Caco-2 (cell line): ENCODE measurements around the gene TNFAIP1. TPM values are rescaled to one million over a fixed set of nuclear protein-coding genes. Genes with fewer than 3 reads are reported as not detected.

Experiments used
- BruUV-seq: library from RNA; stranded (reverse); fragments of 400-500 nt; replicated peaks from 2 replicates; lab custom pipeline; 2021; lab: Mats Ljungman, UMichigan
- CTCF ChIA-PET: fragments of 300-600 bp; sonication (Branson Sonifier 250); formaldehyde crosslinking; loops from one replicate; lab custom pipeline; 2022; ENCODE audit warnings: antibody characterized with exemption; lab: Charles Lee
- POLR2A ChIA-PET: fragments of 300-600 bp; sonication (Branson Sonifier 250); formaldehyde crosslinking; loops from one replicate; lab custom pipeline; 2022; ENCODE audit warnings: antibody characterized with exemption; lab: Charles Lee
- DNase-seq, 2 experiments: peaks; one replicate each; pipeline versions ENCODE4 v3.0.0 to v3.0.0-alpha.2; 2020 to 2022
- H3K27me3 ChIP-seq: replicated peaks from 2 replicates; pipeline ENCODE4 v1.6.0; 2011; ENCODE audit warnings: low read length; ENCODE audit not compliant: control insufficient read depth, insufficient read depth
- H3K36me3 ChIP-seq: 2 replicates; pipeline ENCODE4 v1.5.1; 2011; ENCODE audit warnings: low read length; ENCODE audit not compliant: control insufficient read depth, insufficient read depth
- H3K4me1 ChIP-seq: fragments of 250-450 bp; sonication (Bioruptor Pico); 2 replicates; pipeline ENCODE4 v1.5.1; 2020; ENCODE audit warnings: mild to moderate bottlenecking
- H3K4me3 ChIP-seq: 2 replicates; pipeline ENCODE4 v1.5.1; 2011; ENCODE audit warnings: low read depth, mild to moderate bottlenecking, control low read depth, low read length
- H3K9me3 ChIP-seq: fragments of 250-450 bp; sonication (Bioruptor Pico); 2 replicates; pipeline ENCODE4 v1.5.1; 2020; ENCODE audit warnings: mild to moderate bottlenecking, moderate library complexity
- H3K27ac Mint-ChIP-seq: one replicate; pipeline ENCODE4 v1.8.0; 2022; ENCODE audit warnings: mixed read lengths; ENCODE audit not compliant: unreplicated experiment
- H3K27me3 Mint-ChIP-seq: one replicate; pipeline ENCODE4 v1.8.0; 2022; ENCODE audit warnings: mixed read lengths; ENCODE audit not compliant: insufficient read depth, unreplicated experiment
- H3K36me3 Mint-ChIP-seq: one replicate; pipeline ENCODE4 v1.8.0; 2022; ENCODE audit warnings: mild to moderate bottlenecking, mixed read lengths; ENCODE audit not compliant: insufficient read depth, unreplicated experiment
- H3K4me1 Mint-ChIP-seq: one replicate; pipeline ENCODE4 v1.8.0; 2022; ENCODE audit warnings: low read depth, mixed read lengths; ENCODE audit not compliant: unreplicated experiment
- H3K4me3 Mint-ChIP-seq: one replicate; pipeline ENCODE4 v1.8.0; 2022; ENCODE audit warnings: mild to moderate bottlenecking, moderate library complexity, mixed read lengths; ENCODE audit not compliant: unreplicated experiment
- H3K9me3 Mint-ChIP-seq: one replicate; pipeline ENCODE4 v1.8.0; 2022; ENCODE audit warnings: mixed read lengths; ENCODE audit not compliant: unreplicated experiment
- intact Hi-C: fragments of 100-400 bp; cut with micrococcal nuclease; formaldehyde crosslinking; loops from one replicate; pipeline ENCODE4 v1.10.0; 2022; ENCODE audit not compliant: unreplicated experiment
- total RNA-seq: library from RNA; stranded (reverse); gene quantifications from 2 replicates; pipeline ENCODE4 v1.2.3, GENCODE V29; 2022
- TF ChIP-seq, protein P1 (sequence below), 2 experiments: fragments of 200-600 bp in 1 of 2; IDR thresholded peaks; 1 replicate in 1 of 2; 2 replicates in 1 of 2; pipeline versions ENCODE4 v1.5.1 to v1.8.0; 2011 to 2022; ENCODE audit warnings: antibody characterized with exemption in 1 of 2, control low read depth in 1 of 2, inconsistent platforms in 1 of 2, low read depth in 1 of 2, low read length in 1 of 2, mild to moderate bottlenecking in 1 of 2, moderate library complexity in 1 of 2; ENCODE audit not compliant: insufficient read depth in 1 of 2, severe bottlenecking in 1 of 2, unreplicated experiment in 1 of 2

TNFAIP1 gene
- total RNA-seq, 1 experiment from 2014 or later = 105 TPM

DNA sequence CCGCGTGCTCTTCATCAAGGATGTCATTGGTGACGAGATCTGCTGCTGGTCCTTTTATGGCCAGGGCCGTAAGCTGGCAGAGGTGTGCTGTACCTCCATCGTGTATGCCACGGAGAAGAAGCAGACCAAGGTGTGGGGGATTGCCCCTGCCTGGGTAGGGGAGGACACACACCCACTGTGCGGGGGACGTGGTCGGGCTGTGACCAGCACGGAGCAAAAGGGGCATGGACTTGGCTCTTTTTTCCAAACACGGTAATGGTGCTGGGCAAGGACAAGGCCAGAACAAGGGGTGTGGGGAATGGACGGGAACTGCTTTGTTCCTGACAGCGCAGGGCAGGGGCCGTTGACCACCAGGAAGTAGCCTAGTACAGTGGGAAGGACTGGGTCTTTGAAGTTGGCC, 6.8 kb downstream of the TNFAIP1 start:
- Histone ChIP-seq H3K4me3 (no peak overlapping the region), H3K36me3 (peaks cover 19% of the 10 kb centered on the region), H3K4me1 (peaks cover 25% of the 10 kb centered on the region), H3K9me3 (no peaks in the 10 kb centered on the region), H3K27me3 (no peaks in the 10 kb centered on the region)
- Mint-ChIP-seq H3K27me3 (no peaks in the 10 kb centered on the region), H3K9me3 (no peaks in the 10 kb centered on the region), H3K27ac (peak overlapping the region; percentile 21), H3K4me3 (no peak overlapping the region), H3K36me3 (peaks cover 90% of the 10 kb centered on the region), H3K4me1 (peaks cover 15% of the 10 kb centered on the region)
- ChIA-PET CTCF (no interaction called here), POLR2A (interaction anchor here (0.6 kb wide), 1 partner anchor 95 kb away, joined by 3 read pairs; no protein-coding TSS in a partner anchor)
- no TSS peak for BruUV-seq
- TF ChIP-seq, protein P1, sequence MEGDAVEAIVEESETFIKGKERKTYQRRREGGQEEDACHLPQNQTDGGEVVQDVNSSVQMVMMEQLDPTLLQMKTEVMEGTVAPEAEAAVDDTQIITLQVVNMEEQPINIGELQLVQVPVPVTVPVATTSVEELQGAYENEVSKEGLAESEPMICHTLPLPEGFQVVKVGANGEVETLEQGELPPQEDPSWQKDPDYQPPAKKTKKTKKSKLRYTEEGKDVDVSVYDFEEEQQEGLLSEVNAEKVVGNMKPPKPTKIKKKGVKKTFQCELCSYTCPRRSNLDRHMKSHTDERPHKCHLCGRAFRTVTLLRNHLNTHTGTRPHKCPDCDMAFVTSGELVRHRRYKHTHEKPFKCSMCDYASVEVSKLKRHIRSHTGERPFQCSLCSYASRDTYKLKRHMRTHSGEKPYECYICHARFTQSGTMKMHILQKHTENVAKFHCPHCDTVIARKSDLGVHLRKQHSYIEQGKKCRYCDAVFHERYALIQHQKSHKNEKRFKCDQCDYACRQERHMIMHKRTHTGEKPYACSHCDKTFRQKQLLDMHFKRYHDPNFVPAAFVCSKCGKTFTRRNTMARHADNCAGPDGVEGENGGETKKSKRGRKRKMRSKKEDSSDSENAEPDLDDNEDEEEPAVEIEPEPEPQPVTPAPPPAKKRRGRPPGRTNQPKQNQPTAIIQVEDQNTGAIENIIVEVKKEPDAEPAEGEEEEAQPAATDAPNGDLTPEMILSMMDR (IDR thresholded peaks at IDR 0.05; ENCODE audit: insufficient read depth in 1 of 2, low read depth in 1 of 2, low read length in 1 of 2, severe bottlenecking in 1 of 2, unreplicated experiment in 1 of 2) = no peak
- DNase-seq = no peak
- intact Hi-C loops = no loop called here

DNA sequence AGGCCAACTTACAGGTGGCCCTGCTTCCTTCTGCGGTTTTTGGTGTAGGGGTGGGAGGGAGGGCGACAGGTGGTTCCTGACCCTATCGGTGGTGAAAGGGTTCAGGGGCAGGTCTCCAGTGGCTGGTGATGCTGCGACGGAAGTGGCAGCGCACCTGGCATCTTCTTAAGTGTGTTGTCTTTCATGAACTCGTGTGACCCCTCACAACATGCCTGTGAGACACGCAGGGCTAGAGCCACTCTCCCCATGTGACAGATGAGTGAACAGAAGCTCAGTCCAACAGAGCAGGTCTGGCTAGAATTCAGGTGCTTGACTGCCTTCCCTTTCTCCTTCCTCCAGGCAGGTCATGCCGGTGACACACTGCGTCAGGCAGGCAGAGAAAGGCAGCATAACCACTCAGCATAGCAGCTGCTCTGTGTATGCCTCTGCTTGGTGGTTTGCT, 8.0 kb downstream of the TNFAIP1 start:
- no peaks in the 10 kb centered on the region for H3K27me3 Mint-ChIP-seq

DNA sequence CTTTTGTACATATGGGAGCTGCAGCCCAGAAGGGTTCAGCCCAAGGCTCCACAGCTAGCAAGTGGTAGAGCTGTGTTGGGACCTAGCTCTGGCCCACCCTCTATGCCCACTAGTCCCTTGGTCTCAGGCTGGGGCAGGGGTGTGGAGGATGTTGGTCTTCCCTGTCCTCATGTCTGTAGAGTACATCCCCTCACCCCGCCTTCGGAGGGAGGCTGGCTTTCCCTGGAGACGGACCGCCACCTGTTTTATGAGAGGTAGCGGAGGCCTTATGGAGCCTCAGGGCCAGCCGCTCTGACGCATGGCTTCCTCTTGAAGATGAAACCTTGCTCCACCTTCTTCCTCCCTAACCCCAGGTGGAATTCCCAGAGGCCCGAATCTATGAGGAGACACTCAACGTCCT, 8.4 kb downstream of the TNFAIP1 start:
- ChIA-PET CTCF (interaction anchor here (0.5 to 1.2 kb wide), 4 partner anchors 8 to 73 kb away, joined by 3 to 5 read pairs (median 3); partner anchors contain the start of genes IFT20 and TNFAIP1), POLR2A (interaction anchor here (0.9 to 1.3 kb wide), 2 partner anchors 8 to 13 kb away, joined by 5 to 11 read pairs; partner anchors contain the start of genes IFT20, POLDIP2 and TNFAIP1)

More for the DNA sequence above, 8.0 kb downstream of the TNFAIP1 start:
- H3K36me3 Mint-ChIP-seq = peaks cover 90% of the 10 kb centered on the region
- BruUV-seq = no TSS peak
- no peak overlapping the region for H3K4me3 Mint-ChIP-seq
- ChIA-PET POLR2A (interaction anchor here (0.9 to 1.3 kb wide), 2 partner anchors 8 to 14 kb away, joined by 5 to 11 read pairs; partner anchors contain the start of genes IFT20, POLDIP2 and TNFAIP1), CTCF (interaction anchor here (0.5 to 1.2 kb wide), 5 partner anchors 8 to 123 kb away, joined by 3 to 5 read pairs (median 3); partner anchors contain the start of genes IFT20 and TNFAIP1)
- TF ChIP-seq, protein P1 (IDR thresholded peaks at IDR 0.05; ENCODE audit: insufficient read depth in 1 of 2, low read depth in 1 of 2, low read length in 1 of 2, severe bottlenecking in 1 of 2, unreplicated experiment in 1 of 2) = no peak
- intact Hi-C loops = no loop called here
- Histone ChIP-seq H3K9me3 (no peaks in the 10 kb centered on the region), H3K27me3 (no peaks in the 10 kb centered on the region), H3K4me3 (no peak overlapping the region), H3K36me3 (peaks cover 24% of the 10 kb centered on the region), H3K4me1 (peaks cover 22% of the 10 kb centered on the region)
- H3K4me1 Mint-ChIP-seq = peaks cover 8% of the 10 kb centered on the region
- DNase-seq = peak in 1 of 2 experiments; percentile 52
- no peaks in the 10 kb centered on the region for H3K9me3 Mint-ChIP-seq
- H3K27ac Mint-ChIP-seq = no peak overlapping the region

More for the DNA sequence above, 8.4 kb downstream of the TNFAIP1 start:
- H3K27ac Mint-ChIP-seq = no peak overlapping the region
- peak in 1 of 2 experiments; percentile 56 for DNase-seq
- H3K4me3 Mint-ChIP-seq = no peak overlapping the region
- Histone ChIP-seq H3K9me3 (no peaks in the 10 kb centered on the region), H3K4me1 (peaks cover 22% of the 10 kb centered on the region), H3K36me3 (peaks cover 28% of the 10 kb centered on the region), H3K4me3 (no peak overlapping the region), H3K27me3 (no peaks in the 10 kb centered on the region)
- no peaks in the 10 kb centered on the region for H3K9me3 Mint-ChIP-seq
- peaks cover 8% of the 10 kb centered on the region for H3K4me1 Mint-ChIP-seq
- TF ChIP-seq, protein P1 (IDR thresholded peaks at IDR 0.05; ENCODE audit: insufficient read depth in 1 of 2, low read depth in 1 of 2, low read length in 1 of 2, severe bottlenecking in 1 of 2, unreplicated experiment in 1 of 2) = no peak
- BruUV-seq = no TSS peak
- H3K27me3 Mint-ChIP-seq = no peaks in the 10 kb centered on the region
- intact Hi-C loops = no loop called here
- peaks cover 91% of the 10 kb centered on the region for H3K36me3 Mint-ChIP-seq
